Spleen (tissue), 11 donors: ENCODE measurements around the gene GFPT2. TPM values are rescaled to one million over a fixed set of nuclear protein-coding genes. Genes with fewer than 3 reads are reported as not detected.

ENCODE experiments used
- DNase-seq: peaks from one replicate; pipeline ENCODE4 v3.0.0-alpha.2; 2020
- H3K27ac ChIP-seq, 8 donors: fragments of 200-600 bp; sonication (generic) in 7 of 8; 1 replicate in 4 of 8; 2 replicates in 4 of 8; pipeline versions ENCODE4 v1.5.0 to v1.8.0; 2016 to 2021; ENCODE audit warnings: inconsistent platforms in 4 of 8, mild to moderate bottlenecking in 4 of 8, moderate library complexity in 1 of 8
- H3K27me3 ChIP-seq, 7 donors: fragments of 200-600 bp; sonication (generic) in 6 of 7; replicated peaks in 1 of 7; 1 replicate in 4 of 7; 2 replicates in 3 of 7; pipeline versions ENCODE4 v1.5.0 to v1.8.0; 2016 to 2021; ENCODE audit warnings: inconsistent platforms in 3 of 7, mild to moderate bottlenecking in 1 of 7
- H3K36me3 ChIP-seq, 6 donors: fragments of 200-600 bp; sonication (generic) in 5 of 6; 1 replicate in 4 of 6; 2 replicates in 2 of 6; pipeline versions ENCODE4 v1.5.0 to v1.8.0; 2016 to 2021; ENCODE audit warnings: inconsistent platforms in 2 of 6
- H3K4me1 ChIP-seq, 6 donors: fragments of 200-600 bp; sonication (generic) in 5 of 6; 1 replicate in 3 of 6; 2 replicates in 3 of 6; pipeline versions ENCODE4 v1.5.0 to v1.8.0; 2016 to 2021; ENCODE audit warnings: inconsistent platforms in 3 of 6
- H3K4me3 ChIP-seq, 8 donors: fragments of 200-600 bp; sonication (generic) in 7 of 8; 1 replicate in 4 of 8; 2 replicates in 4 of 8; pipeline versions ENCODE4 v1.5.0 to v1.8.0; 2016 to 2021; ENCODE audit warnings: inconsistent platforms in 4 of 8, mild to moderate bottlenecking in 4 of 8, moderate library complexity in 2 of 8
- H3K9me3 ChIP-seq, 8 donors: fragments of 200-600 bp; sonication (generic) in 7 of 8; 1 replicate in 4 of 8; 2 replicates in 4 of 8; pipeline versions ENCODE4 v1.5.0 to v1.8.0; 2016 to 2021; ENCODE audit warnings: inconsistent platforms in 4 of 8
- CTCF ChIP-seq, 11 experiments: fragments of 200-600 bp in 7 of 11; fragments of 450-650 bp in 4 of 11; sonication (generic) in 4 of 11; IDR thresholded peaks in 8 of 11; conservative IDR thresholded peaks in 3 of 11; 1 replicate in 7 of 11; 2 replicates in 4 of 11; pipeline versions ENCODE4 v1.4.0 to v1.8.0; 2016 to 2021; ENCODE audit warnings: antibody characterized with exemption in 11 of 11, inconsistent platforms in 4 of 11, mild to moderate bottlenecking in 1 of 11
- POLR2A ChIP-seq, 3 donors: fragments of 450-650 bp; IDR thresholded peaks; one replicate each; pipeline ENCODE4 v1.5.1; 2017; ENCODE audit warnings: antibody characterized with exemption in 3 of 3, mild to moderate bottlenecking in 1 of 3
- POLR2AphosphoS5 ChIP-seq, 3 donors: sonication (generic); formaldehyde crosslinking; IDR thresholded peaks; one replicate each; pipeline ENCODE4 v1.5.1; 2017; ENCODE audit warnings: antibody characterized with exemption in 3 of 3
- WGBS, 5 donors: extraction: QIAGEN DNeasy Blood & Tissue Kit in 3 of 5; methylation state at CpG; one replicate each; pipeline versions ENCODE4 v1.1.5 to v1.1.7; 2013 to 2018; 5-methylcytosine and 5-hydroxymethylcytosine counted together
- intact Hi-C: fragments of 100-400 bp; cut with DNase I; formaldehyde crosslinking; loops from one replicate; pipeline ENCODE4 v1.15.0; 2023; ENCODE audit warnings: low total_unique reads
- polyA plus RNA-seq, 3 donors: library from polyadenylated mRNA; stranded (reverse); fragments of 200-250 nt; gene quantifications; one replicate each; pipeline ENCODE4 v1.2.1, GENCODE V29; 2013
- total RNA-seq, 7 donors: library from RNA; depleted of rRNA in 3 of 7; stranded (reverse); fragments of >200 nt in 3 of 7; fragmentation: NEBNext Ultra II Directional in 4 of 7; extraction: Animal tissue kit (Norgen Biotek cat#: 25700) in 4 of 7; gene quantifications; one replicate each; pipeline versions ENCODE4 v1.1.0 to v1.2.1, GENCODE V29; 2016 to 2021
- donor health status: healthy with polysubstance abuse.
- donor health status: DM: no; HTN: no; CAD: no; lungs with moderate emphysema.
- donor health status: DM: no; HTN: no; CAD: no.
- donor health status: Bipolar disorder and iron deficiency.
- donor health status: healthy.
- donor health status: DM: no; HTN: no; CAD: no.
- donor health status: DM: yes; HTN: yes; CAD: no.

The GFPT2 gene
- total and polyA plus RNA-seq, 10 donors = 1.2 to 4.7 (median 1.9) TPM

- peak overlapping the region; percentile 46 to 99 (median 76) for H3K4me3 ChIP-seq
- H3K9me3 ChIP-seq = no peaks in the 10 kb centered on the region
- H3K4me1 ChIP-seq = peaks cover 17 to 73% (median 33%) of the 10 kb centered on the region in 6 donors
- TF ChIP-seq CTCF (IDR thresholded peaks at IDR 0.05 in 8 of 11, conservative IDR thresholded peaks at IDR 0.05 in 3 of 11) = no peak
- no peak for TF ChIP-seq POLR2AphosphoS5 (IDR thresholded peaks at IDR 0.05)
- TF ChIP-seq POLR2A (IDR thresholded peaks at IDR 0.05) = no peak
- DNase-seq = peak; percentile 91
- peak overlapping the region in 4 of 8 donors; percentile 94 to 98 (median 96) for H3K27ac ChIP-seq
- H3K27me3 ChIP-seq = no peaks in the 10 kb centered on the region
- peaks cover 0 to 7% (median 1%) of the 10 kb centered on the region in 6 donors for H3K36me3 ChIP-seq
- intact Hi-C loops = loop anchor here (10.0 kb wide), 1 partner anchor 383 kb away; no protein-coding TSS in a partner anchor
- 0 to 1% (median 0%) methylated on average over 13 to 68 of the region's 68 CpGs for WGBS, 5 donors
Observed at GRCh38 chr5:180291234-180291940, 61.7 kb downstream of the GFPT2 start.

- no peak for TF ChIP-seq CTCF (IDR thresholded peaks at IDR 0.05 in 8 of 11, conservative IDR thresholded peaks at IDR 0.05 in 3 of 11)
- no peak for TF ChIP-seq POLR2A (IDR thresholded peaks at IDR 0.05)
- WGBS, 5 donors = 25 to 41% (median 33%) methylated on average over 13 of the region's 13 CpGs
- Histone ChIP-seq H3K4me3 (peak overlapping the region; percentile 46 to 99 (median 76)), H3K4me1 (peaks cover 17 to 73% (median 33%) of the 10 kb centered on the region in 6 donors), H3K9me3 (no peaks in the 10 kb centered on the region), H3K36me3 (peaks cover 0 to 10% (median 1%) of the 10 kb centered on the region in 6 donors), H3K27ac (no peak overlapping the region), H3K27me3 (no peaks in the 10 kb centered on the region)
- no peak for DNase-seq
- intact Hi-C loops = loop anchor here (10.0 kb wide), 1 partner anchor 384 kb away; no protein-coding TSS in a partner anchor
Observed at GRCh38 chr5:180290568-180291233, 62.4 kb downstream of the GFPT2 start.

GRCh38 chr5:180289966-180290365 lies 63.2 kb downstream of the GFPT2 start:
- WGBS, 5 donors = 78 to 88% (median 86%) methylated on average over 5 of the region's 5 CpGs
- Histone ChIP-seq H3K27ac (no peak overlapping the region), H3K27me3 (no peaks in the 10 kb centered on the region), H3K9me3 (no peaks in the 10 kb centered on the region), H3K4me3 (no peak overlapping the region), H3K36me3 (peaks cover 0 to 17% (median 1%) of the 10 kb centered on the region in 6 donors), H3K4me1 (peaks cover 17 to 76% (median 33%) of the 10 kb centered on the region in 6 donors)
- no peak for TF ChIP-seq POLR2AphosphoS5 (IDR thresholded peaks at IDR 0.05)
- no peak for TF ChIP-seq CTCF (IDR thresholded peaks at IDR 0.05 in 8 of 11, conservative IDR thresholded peaks at IDR 0.05 in 3 of 11)
- no peak for TF ChIP-seq POLR2A (IDR thresholded peaks at IDR 0.05)
- DNase-seq = no peak
- intact Hi-C loops = loop anchor here (10.0 kb wide), 1 partner anchor 385 kb away; no protein-coding TSS in a partner anchor

- intact Hi-C loops = no loop called here
- H3K27ac ChIP-seq = no peak overlapping the region
- peaks cover 17 to 76% (median 32%) of the 10 kb centered on the region in 6 donors for H3K4me1 ChIP-seq
- H3K27me3 ChIP-seq = no peaks in the 10 kb centered on the region
- H3K4me3 ChIP-seq = no peak overlapping the region
- H3K9me3 ChIP-seq = no peaks in the 10 kb centered on the region
- WGBS, 5 donors = 79 to 96% (median 89%) methylated on average over 3 of the region's 3 CpGs
- peaks cover 0 to 23% (median 1%) of the 10 kb centered on the region in 6 donors for H3K36me3 ChIP-seq
- DNase-seq = no peak
- TF ChIP-seq POLR2A (IDR thresholded peaks at IDR 0.05) (no peak), POLR2AphosphoS5 (IDR thresholded peaks at IDR 0.05) (no peak), CTCF (IDR thresholded peaks at IDR 0.05 in 8 of 11, conservative IDR thresholded peaks at IDR 0.05 in 3 of 11) (no peak)
Observed at GRCh38 chr5:180289433-180289832, 63.7 kb downstream of the GFPT2 start.
